Stimulated activated CD8-positive, alpha-beta memory T cell treated with anti-CD3 and anti-CD28 coated beads, Interleukin-7, amount 100 ng/mL, for 24 hours (primary cell): ENCODE results near the gene DLG2.

Source experiments
- DNase-seq: peaks from one replicate; pipeline ENCODE4 v3.0.0-alpha.2; 2020; ENCODE audit warnings: low read depth

The DLG2 gene

DNA sequence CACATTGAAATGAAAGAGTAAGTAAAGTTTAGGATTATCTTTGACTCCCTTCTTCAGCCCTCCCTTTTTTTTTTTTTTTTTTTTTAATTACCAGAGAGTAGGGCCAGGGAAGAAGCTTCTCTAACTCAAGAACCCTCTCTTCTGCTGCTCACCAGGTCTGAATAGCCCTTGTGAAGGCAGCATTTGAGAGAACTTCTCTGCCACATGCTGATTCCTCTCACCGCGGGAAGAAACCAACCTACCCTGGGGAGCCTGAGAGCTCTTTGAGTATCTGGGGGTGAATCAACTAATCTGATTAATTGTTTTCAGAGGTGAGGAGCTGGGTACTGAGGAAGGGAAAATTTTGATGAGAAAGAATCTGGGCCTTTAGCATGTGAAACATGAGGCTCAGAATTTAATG is 1906.5 kb downstream of the DLG2 start:
- no peak for DNase-seq

DNA sequence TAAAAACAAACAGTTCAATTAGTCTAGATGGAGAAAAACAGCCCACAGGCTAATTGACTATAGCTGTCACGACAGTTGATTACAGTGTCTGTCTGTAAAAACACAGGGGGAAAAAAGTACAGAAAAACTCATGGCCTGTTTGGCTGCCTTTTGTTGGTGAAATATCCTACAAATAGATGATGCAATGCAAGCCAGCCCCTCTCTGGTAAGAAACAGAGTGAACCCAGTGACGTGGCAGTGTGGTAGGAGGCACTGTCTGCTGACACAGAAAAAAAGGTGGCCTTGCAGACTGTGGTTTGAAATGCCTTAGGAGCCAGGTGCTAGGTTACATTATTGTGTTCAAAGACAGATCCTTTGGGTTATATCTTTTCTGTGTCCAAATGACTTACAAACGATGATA is 1909.6 kb downstream of the DLG2 start:
- no peak for DNase-seq

DNA sequence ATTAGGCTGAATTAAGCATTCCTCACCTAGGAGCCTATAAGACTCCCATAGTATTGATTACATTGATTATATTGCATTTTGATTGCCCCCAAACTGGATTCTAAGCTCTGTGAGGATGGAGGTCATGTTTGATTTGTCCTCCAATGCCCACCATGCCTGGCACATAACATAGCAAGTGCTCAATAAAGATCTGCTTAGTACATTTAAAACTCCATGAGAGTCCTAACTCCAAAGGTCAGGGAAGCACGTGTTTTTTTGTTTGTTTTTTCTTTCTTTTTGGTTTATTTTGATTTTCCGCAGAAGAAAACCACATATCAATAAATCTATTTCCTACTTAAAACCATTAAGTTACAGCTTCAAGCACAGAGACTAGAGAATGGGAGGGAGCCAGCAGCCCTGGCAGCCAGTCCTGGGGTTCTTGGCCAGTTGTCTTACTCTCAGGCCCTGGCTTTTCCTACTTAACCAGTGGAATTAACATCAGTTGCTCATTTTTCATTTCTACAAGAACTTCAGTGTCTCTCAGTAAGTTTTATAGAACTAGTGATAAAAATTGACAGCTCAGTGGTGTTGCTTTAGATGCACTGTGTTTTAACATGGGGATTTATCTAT is 1911.1 kb downstream of the DLG2 start:
- no peak for DNase-seq

DNA sequence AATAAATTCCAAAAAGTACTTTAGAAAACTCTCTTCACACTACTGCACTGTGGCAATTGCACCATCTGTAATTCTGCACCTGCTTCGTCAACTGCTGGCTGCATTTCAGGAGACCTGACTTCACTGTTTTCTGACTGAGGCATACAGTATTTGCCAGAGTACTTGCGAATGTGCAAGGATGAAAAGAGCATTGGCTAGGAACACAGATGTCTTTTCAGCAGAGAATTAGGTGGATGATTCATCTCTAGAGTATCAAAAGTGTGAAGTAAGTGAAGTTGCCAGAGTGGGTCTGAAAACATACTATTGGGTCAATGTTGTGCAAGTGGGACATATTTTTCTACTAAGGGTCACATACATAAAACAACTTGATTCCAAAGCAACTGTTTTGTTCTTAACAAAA is 1913.4 kb downstream of the DLG2 start:
- no peak for DNase-seq

DNA sequence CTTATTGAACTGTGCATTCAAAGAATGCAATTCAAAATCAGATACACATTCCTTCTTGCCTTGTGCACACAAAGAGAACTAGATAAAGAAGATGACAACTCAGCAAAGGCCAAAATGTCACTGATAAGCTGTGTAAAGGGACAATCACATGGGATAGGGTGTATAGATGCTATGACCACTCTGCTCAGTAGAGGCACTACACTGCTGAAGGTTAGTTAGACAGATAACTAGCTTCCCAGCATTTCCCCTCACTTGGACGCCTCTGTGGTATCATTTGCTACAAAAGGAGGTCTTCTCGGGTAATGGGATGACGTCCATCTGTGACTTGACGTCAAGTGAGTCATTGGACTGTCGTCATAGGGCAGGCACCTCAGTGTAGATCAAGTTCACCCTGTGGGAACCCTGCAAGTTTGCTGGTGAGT is 1916.0 kb downstream of the DLG2 start:
- DNase-seq = no peak

DNA sequence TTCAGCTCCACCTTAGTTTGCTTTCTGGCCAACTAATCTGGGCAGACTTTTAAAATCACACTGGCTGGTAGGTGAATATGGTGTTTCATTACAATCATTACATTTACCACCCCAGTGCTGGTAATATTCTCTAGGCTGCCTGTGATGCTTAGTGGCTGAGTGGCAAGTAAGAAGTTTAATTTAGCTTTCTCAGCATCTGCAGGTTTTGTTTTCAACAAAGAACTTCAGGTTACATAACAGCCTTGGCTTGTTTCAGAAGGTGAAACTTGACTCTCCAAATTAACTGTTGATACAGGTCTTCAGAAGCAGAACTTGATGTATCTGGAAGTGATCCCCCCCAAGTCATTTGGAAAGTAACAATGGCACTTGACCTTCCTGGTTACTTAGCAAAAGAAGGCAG is 1917.7 kb downstream of the DLG2 start:
- DNase-seq = no peak

DNA sequence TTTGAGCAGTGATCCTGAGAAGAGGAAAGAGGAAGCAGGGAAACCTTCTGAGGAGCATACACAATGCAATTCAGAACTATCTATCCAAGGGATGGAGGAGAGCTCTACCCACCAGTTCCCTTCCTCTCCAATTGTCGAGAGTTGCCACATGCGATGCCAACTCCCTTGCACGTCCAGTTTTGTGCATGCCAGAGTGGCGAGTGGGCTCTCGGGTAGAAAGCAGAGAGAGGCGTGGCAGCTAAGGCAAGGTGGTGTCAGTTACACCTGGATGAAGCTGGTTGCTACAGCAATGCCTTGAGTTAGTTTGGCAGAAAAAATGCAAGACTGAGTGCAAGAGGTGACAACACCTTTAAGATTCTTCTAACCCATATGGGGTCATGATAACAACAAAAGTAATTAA is 1920.6 kb downstream of the DLG2 start:
- no peak for DNase-seq

DNA sequence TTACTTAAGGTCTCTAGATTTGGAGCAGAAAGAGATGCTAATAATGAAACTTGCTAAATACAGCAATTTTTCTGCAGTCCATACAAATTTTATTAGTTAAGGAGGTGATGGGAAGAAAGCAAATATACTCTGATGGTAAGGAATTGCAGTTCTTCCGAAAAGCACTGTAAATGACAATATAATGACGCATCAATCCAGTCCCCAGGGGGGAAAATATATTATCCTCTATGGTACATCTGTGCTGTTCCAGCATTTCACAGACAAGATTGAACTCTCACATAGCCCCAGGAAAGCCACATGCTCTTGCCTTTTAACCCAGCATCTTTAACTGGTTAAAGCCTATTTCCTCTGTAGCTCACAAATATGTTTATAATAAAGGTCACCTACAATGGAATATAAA is 1924.3 kb downstream of the DLG2 start:
- DNase-seq = no peak

DNA sequence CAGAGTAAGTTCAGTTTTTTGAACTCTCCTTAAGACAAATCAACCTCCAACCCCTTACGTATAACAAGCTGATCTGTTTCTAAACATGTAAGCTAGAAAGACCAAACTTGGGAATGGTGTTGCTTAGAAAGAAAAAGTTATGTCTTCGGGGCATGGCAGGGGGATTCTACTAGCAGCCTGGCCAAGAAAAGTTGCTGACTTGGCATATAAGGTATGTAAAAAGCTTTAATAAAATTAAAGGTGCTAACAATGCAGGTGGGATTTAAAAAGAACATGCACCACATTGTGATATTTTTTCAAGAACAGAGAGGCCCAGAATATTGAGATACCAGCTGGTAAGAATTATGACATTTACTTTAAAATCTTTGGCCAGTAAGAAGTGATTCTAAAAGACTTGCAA is 1929.6 kb downstream of the DLG2 start:
- DNase-seq = no peak

DNA sequence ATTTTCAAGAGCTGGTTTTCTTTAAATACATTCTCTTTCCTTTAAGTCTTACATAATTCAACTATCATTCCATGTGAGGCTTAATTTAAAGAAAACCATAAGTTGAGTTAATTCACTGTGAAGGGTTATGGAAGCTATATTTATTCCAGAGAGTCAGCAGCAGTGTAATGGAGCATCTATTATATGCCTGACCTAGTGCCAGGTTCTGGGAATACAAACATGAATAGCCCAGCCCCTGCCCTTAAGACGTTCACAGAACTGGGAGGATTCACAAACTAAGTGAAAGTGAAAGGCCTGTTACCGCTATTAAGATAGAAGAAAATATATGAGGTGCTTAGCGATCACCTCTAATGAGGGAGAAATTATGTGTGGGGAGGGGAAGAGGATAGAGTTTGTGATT is 1932.1 kb downstream of the DLG2 start:
- no peak for DNase-seq

DNA sequence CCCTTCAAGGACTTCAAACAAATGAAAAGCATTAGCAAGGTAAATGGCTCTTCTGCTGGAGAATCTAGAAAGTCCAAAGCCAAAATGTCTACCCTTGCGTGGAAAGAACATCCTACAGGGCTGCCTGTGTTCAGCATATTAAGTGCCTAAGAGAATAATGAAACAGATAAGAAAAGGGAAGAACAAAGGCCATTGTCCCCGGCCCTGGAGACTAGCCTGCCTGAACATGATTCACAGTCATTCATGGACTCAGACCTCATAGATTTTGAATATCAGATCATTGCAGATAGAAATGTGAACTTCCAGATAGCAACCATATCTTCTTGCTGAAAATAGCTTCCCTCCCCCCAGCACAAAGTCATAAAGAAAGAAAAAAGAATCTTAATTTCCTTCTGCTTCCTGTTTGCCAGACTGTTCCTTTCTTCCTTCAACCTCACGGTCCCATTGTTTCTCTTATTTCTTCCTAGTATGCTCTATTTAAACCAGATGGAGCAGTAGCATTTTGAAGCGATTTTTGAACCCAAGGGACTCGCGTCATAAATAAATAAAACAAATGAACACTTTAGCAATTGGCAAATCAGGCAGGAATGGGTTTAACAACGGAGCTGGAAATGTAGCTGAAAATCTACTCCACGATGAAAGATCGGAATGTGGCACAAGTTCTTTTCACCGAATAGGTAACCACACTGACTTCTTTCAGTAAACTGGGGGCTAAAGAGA is 1932.8 kb downstream of the DLG2 start:
- DNase-seq = no peak

DNA sequence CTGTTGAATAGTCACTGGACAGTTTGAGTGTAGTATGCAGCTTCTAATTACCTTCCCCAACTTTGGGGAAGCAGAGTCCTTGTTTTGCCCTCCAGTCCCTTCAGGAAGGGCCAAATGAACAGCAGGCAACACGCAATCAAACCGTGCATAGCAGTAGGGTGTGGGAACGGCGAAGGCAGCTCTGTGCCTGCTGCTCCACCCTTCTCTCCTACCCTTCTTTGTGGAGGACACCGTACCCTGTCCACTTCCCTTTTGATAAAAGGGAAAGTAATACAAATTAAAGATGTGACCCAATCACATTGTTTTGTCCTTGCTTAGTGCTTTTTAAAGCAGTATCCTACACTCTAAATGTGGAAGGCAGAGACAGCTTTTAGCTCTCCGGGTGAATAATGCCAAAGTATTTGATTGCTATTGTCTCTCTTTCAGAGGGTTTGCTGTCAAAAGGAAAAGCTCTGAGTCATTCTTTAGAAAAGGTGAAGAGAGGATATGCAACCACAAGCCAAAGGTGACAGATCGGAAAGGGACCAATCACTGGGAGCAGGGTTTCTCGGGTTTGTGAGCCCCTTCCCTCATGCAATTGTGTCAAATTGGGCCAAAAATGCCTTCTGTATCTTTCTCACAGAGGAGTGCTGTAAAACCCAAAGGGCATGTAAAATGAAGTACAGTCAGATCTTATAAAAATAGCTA is 1933.7 kb downstream of the DLG2 start:
- DNase-seq = no peak

DNA sequence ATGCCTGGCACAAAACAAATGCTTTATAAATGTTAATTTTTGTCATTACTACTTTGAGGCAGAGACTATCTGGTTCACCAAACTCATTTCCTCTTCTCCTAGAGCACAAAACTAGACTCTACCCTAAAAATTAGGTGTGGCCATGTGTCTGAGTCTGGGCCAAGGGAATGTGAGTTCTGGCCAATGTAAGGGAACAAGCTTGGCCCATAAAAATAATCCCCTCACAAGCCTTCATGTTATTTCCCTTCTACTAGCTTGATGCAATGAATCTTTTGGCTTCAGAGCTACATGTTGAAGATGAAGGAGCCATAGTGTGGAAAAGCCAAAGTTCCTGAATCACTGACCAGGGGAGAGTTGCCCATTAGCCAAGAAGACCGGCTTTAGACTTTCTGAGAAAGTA is 1934.5 kb downstream of the DLG2 start:
- DNase-seq = no peak

DNA sequence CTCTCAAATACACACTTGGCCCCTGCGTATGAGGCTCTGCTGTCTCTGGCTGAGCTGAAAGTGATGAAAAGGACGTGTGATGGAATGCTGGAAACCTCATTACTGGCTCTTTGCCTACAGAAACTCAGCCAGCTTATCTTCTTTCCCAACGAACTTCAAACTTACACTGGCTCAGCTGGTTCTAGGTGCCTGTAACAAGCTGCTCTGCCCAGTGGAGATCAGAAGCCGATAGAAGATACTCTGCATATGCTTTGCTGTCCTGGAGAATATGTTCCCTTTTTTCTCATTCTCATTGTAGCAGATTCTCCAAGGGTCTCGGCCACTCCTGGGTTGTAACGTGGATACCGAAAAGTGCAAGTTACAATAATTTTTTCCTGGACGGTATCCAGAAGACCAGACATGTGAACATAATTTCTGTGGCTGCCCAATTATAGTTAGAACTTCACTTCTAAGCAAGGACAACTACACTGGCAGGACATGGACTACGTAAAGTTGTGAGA is 1935.6 kb downstream of the DLG2 start:
- no peak for DNase-seq

DNA sequence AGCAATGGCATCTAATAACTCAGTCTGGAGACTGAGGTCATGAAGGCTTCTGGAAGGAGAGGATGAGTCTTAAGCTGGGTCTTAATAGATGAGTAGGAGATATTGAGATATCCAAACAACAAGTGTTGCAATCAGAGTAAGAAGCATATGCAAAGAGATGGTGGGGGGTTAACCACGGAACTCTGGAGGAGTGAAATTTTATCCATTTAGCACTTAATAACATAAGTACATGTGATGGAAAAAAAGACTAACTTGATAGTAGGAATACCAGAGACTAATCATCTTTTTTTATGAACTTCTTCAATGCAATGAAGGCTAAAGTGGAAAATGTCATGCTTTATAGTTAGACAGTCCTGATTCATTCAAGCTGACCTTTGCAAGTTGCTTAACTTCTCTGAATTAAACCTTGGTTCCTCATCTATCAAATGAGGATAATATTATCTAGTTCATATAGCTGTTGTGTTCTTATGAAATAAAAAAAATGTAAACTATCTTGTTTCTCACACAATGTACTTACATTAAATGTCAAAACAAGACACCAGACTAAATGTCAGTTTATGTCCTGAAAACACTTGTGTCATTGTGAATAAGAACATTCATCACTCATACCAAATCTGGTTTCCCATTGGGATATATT is 1937.9 kb downstream of the DLG2 start:
- no peak for DNase-seq

DNA sequence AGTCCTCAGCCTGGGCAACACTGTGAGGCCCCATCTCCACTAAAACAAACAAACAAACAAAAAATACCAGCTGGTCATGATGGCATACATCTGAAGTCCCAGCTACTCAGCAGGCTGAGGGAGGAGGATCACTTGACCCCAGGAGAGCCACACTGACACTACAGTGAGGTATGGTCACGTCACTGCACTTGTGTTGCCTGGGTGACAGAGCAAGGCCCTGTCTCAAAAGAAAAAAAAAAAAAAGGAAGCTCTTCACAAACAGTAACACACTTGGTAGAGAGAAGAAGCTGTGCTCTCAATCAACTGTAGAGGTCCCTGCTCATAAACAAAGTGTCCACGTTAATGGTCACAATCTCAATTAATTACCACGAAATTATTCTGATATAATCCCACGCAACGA is 1939.4 kb downstream of the DLG2 start:
- DNase-seq = no peak

DNA sequence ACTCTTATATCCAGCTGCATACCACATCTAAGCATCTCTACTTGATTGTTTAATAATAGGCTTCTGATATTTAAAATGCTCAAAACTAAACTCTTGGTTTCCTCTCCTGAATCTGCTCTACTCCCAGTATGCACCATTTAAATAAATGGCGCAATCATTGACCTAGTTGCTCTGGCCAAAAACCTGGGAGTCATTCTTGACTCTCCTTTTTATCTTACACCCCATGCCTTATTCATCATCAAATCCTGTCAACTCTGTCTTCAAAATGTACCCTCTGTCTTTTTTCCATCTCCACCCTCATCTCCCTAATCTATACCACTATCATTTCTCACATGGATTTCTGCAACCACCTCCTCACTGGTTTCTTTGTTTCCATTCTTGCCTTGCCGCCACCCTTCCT is 1941.4 kb downstream of the DLG2 start:
- no peak for DNase-seq

DNA sequence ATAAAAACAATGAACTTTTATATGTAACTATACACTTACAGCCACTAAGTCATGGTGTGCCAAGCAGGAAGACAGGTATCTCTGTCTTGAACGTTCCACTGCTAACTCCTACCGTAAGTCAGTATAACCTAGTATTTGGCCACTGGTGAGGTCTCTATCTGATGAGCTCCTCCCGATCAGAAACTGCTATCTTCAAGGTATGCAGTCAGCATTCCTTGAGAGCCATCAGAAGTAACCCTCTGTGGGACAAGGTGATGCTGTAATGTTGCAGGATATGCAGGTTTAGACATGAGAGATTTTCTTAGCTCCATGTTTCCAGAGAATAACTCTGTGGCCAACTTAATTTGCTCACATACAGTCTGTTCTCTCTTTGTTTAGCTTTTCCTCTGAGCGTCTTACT is 1943.1 kb downstream of the DLG2 start:
- no peak for DNase-seq

DNA sequence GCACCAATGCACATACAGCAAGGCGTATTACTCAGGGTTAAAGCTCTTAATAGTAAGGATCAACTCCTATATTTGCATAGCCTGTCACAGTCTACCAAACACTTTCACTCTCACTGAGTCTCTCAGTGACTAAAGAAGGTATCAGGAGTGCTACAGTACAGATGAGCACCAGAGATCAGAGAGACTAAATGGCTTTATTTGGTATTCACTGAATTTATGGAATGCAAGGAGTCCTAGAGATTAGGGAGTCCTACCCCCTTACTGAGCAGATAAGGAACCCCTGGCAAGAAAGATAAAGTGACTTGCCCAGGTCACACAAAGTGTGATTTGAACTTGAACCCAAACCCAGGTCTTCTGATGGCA is 1944.6 kb downstream of the DLG2 start:
- no peak for DNase-seq

DNA sequence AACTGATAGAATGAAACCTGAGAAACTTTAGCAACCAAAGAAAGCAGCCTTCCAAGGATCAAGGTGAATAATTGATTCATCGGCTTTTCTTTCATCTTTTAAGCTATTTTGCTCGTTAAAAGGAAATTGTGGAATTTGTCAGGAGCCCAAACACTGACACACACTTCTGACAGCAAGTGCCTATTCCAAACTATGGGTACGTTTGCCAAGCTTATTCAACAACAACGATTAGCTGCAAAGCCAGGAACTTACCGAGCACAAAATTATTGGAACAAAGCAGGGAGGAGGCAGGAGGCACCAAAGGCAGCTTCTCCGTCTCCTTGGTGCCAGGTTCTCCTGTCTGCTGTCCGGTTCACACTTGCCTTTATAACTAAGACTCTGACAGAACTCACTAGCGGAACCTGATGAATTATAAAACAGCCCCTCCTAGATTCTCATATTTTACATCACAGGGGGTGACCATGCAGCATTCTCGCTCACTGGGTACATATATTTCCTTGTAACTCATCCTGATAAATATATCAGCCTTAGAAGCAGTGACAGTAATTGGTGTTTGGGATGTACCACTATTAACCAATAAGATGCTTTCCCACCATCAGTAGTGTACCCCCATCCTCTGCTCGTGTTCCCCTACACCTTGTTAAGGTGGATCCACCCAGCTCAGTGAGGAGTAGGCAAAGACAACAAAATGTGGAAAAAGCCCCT is 1945.1 kb downstream of the DLG2 start:
- no peak for DNase-seq

DNA sequence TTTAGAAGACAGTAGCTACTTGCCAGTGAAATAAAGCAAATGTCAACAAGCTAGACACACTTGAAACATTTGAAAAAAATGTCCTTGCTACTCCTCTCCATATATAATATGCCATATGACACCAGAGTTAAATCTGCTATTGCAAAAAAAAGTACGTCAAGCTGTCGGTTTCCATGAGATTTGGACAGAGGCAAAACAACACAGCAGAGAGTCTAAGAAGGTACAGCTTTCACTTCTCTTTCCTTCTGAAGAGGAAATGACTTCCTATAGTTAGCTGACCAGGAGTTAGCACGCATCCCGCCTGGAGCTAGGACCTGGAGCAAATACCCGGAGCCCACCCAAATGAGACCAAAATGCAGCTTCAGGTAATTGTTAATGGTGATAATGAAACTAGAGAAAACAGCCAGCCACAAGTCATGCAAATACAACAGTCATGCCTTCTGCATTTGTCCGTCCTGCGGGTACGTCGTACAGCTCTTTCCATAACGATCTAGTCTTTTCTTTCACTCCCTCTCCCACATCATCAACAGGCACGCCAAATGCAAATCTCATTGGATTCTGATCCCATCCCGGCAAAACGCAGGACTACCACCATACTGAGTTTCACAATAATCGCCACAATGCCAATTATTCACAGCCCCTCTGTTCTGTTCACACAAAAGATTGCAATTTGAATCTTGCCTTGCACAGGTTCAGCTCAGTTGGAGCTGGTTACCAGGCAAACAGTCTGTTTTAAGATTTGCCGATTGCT is 1945.9 kb downstream of the DLG2 start:
- DNase-seq = no peak

DNA sequence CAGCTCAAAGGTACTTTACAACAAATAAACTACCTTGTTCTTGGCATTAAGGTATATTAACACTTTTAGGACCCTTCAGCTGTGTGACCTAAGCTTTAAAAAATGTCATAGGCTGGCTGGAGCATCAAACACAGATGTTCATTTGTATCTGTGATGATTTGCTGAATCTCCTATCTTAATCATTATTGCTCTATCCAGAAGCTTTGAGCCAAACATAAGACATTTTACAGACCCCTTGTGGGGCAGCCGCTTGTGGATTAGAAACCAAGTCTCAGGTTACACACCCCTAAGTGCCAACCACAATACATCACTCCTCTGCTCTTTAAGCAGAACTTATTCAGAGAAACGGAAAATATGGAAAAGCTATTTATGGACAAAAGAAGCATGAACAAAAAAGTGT is 1946.8 kb downstream of the DLG2 start:
- DNase-seq = no peak
